GM12875 (cell line): ENCODE results near the gene CAMK1D.
"Not testable (repeated sequence)": the region's sequence is repeated elsewhere in the genome, so short reads cannot be mapped to it uniquely, and the experiment has no call there.

Experiments used
- H3K4me3 ChIP-seq: one replicate; pipeline ENCODE4 v1.5.1; 2011; ENCODE audit warnings: low read depth, low read length, control low read depth
- TF ChIP-seq, protein P1 (sequence below): IDR thresholded peaks from 2 replicates; pipeline ENCODE4 v1.5.1; 2011; ENCODE audit warnings: low read depth, mild to moderate bottlenecking, control low read depth, inconsistent platforms, low read length, moderate library complexity, borderline replicate concordance; ENCODE audit not compliant: insufficient read depth

Gene CAMK1D

DNA sequence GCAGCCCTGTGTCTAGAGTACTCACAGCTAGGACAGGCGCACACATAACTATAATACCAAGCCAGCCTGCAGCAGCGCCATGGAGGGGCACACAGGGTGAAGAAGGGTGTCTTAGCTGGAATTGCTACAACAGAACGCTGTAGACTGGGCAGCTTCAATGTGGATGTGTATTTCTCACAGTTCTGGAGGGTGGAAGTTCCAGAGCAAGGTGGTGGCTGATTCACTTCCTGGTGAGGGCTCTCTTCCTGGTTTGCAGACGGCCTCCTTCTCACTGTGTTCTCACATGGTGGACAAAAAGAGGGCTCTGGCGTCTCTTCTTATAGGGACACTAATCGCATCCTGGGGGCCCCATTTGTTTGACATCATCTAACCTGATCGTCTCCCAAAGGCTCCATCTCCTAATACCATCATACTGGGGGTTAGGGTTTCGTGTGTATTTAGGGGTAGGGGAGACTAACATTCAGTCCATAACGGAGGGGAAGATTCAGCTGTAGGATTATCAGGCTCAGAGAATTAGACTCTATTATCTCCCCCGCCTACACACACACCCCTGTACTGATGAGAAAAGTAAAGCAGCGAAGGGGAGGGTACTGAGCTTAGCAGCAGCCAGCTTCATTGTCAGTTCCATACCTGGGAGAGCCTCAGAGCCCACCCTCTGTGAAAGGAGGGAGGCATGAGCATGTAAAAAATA lies 363.1 kb downstream of the CAMK1D start:
- H3K4me3 ChIP-seq, result no peak overlapping the region
- TF ChIP-seq, protein P1, sequence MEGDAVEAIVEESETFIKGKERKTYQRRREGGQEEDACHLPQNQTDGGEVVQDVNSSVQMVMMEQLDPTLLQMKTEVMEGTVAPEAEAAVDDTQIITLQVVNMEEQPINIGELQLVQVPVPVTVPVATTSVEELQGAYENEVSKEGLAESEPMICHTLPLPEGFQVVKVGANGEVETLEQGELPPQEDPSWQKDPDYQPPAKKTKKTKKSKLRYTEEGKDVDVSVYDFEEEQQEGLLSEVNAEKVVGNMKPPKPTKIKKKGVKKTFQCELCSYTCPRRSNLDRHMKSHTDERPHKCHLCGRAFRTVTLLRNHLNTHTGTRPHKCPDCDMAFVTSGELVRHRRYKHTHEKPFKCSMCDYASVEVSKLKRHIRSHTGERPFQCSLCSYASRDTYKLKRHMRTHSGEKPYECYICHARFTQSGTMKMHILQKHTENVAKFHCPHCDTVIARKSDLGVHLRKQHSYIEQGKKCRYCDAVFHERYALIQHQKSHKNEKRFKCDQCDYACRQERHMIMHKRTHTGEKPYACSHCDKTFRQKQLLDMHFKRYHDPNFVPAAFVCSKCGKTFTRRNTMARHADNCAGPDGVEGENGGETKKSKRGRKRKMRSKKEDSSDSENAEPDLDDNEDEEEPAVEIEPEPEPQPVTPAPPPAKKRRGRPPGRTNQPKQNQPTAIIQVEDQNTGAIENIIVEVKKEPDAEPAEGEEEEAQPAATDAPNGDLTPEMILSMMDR, result no peak

DNA sequence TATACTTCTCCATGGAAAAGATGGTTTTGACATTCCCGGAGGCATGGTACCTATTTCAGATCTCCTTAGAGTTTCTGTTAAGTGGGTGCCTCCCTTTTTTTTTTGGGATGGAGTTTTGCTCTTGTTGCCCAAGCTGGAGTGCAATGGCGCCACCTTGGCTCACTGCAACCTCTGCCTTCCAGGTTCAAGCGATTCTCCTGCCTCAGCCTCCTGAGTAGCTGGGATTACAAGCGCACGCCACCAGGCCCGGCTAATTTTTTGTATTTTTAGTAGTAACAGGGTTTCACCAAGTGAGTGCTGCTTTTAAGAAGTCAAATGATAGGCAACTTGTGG lies 363.6 kb downstream of the CAMK1D start:
- H3K4me3 ChIP-seq, result not testable (repeated sequence)

DNA sequence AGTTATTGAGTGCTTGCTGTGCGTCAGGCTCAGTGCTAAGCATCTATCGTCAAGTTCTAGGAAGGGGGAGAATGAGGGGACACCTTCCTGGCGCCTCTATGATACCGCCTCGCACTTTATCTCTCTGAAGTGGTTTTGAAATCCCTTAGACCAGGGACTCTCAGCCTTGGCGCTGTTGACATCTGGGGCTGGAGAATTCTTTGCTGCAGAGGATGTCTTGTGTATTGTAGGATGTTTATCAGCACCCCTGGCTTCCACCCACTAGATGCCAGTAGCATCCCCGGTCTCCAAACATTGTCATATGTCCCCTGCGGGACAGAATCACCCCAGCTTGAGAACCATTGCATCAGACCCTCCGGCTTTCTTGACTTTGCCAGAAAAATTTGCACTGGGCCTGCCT lies 366.7 kb downstream of the CAMK1D start:
- no peak overlapping the region for H3K4me3 ChIP-seq
- TF ChIP-seq, protein P1, result no peak

DNA sequence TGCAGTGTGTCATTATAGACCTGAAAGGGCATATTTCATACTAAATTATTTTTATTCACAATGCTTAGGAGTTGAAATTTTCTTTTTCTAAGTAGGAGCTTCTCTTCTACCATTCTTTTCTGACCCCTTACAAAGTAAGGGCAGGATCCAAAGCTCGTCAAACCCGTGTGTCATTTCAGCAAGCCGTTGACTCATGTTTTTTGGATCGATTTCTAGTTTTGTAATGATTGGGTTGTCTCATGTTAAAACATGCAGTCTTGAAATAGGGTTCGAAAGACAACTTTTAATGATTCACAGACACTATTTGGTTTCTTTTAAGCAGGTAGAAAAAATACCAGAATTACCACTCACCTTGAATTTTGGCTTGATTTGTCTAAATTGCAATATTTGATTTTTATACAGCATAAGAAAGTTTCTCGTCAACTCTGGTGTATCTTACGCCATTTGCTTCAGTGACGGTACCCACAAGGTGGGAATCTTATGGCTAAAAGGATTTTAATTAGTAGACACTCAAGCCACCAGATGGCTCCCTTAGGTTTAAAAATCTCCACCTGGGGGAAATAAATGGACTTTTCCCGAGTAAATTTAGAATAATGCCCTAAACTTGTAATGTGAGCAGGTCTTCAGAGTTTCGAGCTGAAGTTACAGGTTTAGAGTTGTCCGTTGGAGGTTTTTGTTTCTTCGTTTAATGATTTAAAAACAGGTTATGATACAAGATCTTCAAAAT lies 368.8 kb downstream of the CAMK1D start:
- TF ChIP-seq, protein P1, result no peak

DNA sequence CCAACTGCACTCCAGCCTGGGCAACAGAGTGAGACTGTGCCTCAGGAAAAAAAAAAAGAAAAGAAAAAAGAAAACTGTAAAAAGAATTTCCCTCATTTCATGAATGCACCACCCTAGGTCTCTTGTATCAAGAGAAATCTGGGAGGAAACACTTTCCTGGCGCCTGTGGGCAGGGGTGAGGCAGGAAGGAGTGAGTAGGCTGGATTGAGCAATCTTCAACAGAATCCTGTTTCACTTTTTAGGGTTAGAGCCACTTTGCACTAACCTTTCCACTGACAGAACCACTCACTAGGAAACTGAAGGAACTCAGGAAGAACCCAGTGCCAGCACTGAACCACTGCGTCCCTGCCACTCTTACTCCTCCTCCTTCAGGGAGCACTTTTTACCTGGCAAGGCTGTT lies 370.0 kb downstream of the CAMK1D start:
- TF ChIP-seq, protein P1, result no peak
- H3K4me3 ChIP-seq, result no peak overlapping the region

More for the DNA sequence above, 368.8 kb downstream of the CAMK1D start:
- H3K4me3 ChIP-seq, result no peak overlapping the region

DNA sequence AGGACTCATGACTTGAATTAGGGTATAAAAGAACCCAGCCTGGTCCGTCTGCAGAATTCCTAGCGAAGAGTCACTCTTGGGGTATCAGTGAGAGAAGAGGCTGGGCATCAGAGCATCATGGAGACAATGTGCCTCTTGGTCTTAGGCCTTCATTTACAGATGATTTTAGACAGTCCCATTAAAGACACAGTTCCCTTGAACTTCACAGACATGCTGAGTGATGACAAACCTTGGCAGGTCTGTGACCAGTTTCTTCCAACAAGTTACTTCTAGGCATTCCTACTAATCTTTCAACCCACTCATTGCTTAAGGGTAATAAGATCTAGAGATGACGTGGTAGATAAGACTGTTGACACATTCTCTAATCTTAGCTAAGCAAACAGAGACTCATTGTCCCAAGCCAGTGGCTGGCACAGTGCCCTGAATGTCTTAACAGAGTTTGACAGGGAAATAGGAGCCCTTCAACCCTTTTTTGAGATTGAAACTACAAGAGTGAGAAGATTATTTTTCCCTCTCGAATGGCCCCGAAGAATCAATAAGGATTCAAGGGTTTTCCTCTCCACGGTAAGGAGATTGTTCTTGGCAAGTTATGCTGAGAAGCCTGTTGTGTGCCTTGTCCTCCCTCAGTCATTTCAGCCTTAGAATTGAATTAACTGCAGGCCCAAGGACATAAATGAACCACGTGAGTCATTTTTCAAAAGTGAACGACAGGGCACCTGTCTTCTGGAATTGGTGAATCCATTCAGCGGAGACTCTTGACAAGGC lies 371.1 kb downstream of the CAMK1D start:
- TF ChIP-seq, protein P1, result no peak
- H3K4me3 ChIP-seq, result no peak overlapping the region

DNA sequence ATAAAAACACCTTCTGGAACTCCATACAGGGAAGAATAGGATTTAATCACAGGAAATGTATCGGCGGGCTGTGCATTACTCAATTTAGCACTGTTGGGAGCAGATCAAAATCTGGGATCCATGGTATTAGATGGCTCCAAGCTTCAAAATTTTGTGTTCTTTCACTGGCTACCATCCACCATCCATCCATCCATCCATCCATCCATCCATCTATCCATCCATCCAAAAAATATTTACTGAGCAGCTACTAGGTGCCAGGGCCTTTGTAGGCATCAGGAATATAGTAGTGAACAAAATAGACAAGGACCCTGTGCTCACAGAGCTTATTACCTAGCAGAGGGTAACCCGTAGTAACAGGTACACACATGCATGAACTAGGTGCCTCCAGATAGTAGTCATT lies 372.0 kb downstream of the CAMK1D start:
- TF ChIP-seq, protein P1, result no peak

More for the DNA sequence above, 372.0 kb downstream of the CAMK1D start:
- no peak overlapping the region for H3K4me3 ChIP-seq
